ENCODE results near the gene DNAH8.

DNAH8 gene

GRCh38 chr6:38882157-38882556 is 167.0 kb downstream of the DNAH8 start:
- TF ChIP-seq CTCF (IDR thresholded peaks at IDR 0.05; ENCODE audit: extremely low read depth, missing control alignments) = no peak
- DNase-seq (ENCODE audit: low spot score) = no peak

- no peak for TF ChIP-seq CTCF (IDR thresholded peaks at IDR 0.05; ENCODE audit: extremely low read depth, missing control alignments)
- DNase-seq (ENCODE audit: low spot score) = no peak
These were observed 182.4 kb downstream of the DNAH8 start for GRCh38 chr6:38897507-38897906.

GRCh38 chr6:38901802-38902522 is 186.9 kb downstream of the DNAH8 start:
- no peak for TF ChIP-seq CTCF (IDR thresholded peaks at IDR 0.05; ENCODE audit: extremely low read depth, missing control alignments)
- DNase-seq (ENCODE audit: low spot score) = no peak

- DNase-seq (ENCODE audit: low spot score) = no peak
- TF ChIP-seq CTCF (IDR thresholded peaks at IDR 0.05; ENCODE audit: extremely low read depth, missing control alignments) = no peak
These were observed 191.5 kb downstream of the DNAH8 start for GRCh38 chr6:38906582-38906981.

- TF ChIP-seq CTCF (IDR thresholded peaks at IDR 0.05; ENCODE audit: extremely low read depth, missing control alignments) = no peak
These were observed 192.2 kb downstream of the DNAH8 start for GRCh38 chr6:38907264-38907663.

GRCh38 chr6:38909015-38909730 is 194.1 kb downstream of the DNAH8 start:
- no peak for TF ChIP-seq CTCF (IDR thresholded peaks at IDR 0.05; ENCODE audit: extremely low read depth, missing control alignments)

More at GRCh38 chr6:38907264-38907663, 192.2 kb downstream of the DNAH8 start:
- no peak for DNase-seq (ENCODE audit: low spot score)

GRCh38 chr6:38910207-38910606 is 195.1 kb downstream of the DNAH8 start:
- no peak for DNase-seq (ENCODE audit: low spot score)
- TF ChIP-seq CTCF (IDR thresholded peaks at IDR 0.05; ENCODE audit: extremely low read depth, missing control alignments) = no peak

More at GRCh38 chr6:38909015-38909730, 194.1 kb downstream of the DNAH8 start:
- no peak for DNase-seq (ENCODE audit: low spot score)
